Neuronal stem cell (in vitro differentiated cells): ENCODE results near the gene ADGRA1.

Experiments used
- DNase-seq: peaks from one replicate; pipeline ENCODE4 v3.0.0-alpha.2; 2013; ENCODE audit warnings: low spot score
- H2AFZ ChIP-seq: one replicate; pipeline ENCODE4 v1.6.1; 2013; ENCODE audit warnings: mild to moderate bottlenecking, low read length, inconsistent platforms
- H2AK5ac ChIP-seq: 2 replicates; pipeline ENCODE4 v1.6.1; 2013; ENCODE audit warnings: low read depth, mild to moderate bottlenecking, inconsistent platforms, low read length, moderate library complexity, mixed read lengths
- H2BK120ac ChIP-seq: 2 replicates; pipeline ENCODE4 v1.6.1; 2013; ENCODE audit warnings: low read depth, mild to moderate bottlenecking, inconsistent platforms, low read length, moderate library complexity, mixed read lengths
- H2BK12ac ChIP-seq: one replicate; pipeline ENCODE4 v1.6.1; 2013; ENCODE audit warnings: low read length, inconsistent platforms
- H2BK15ac ChIP-seq: 2 replicates; pipeline ENCODE4 v1.6.1; 2013; ENCODE audit warnings: mild to moderate bottlenecking, low read length, inconsistent platforms, mixed read lengths
- H2BK5ac ChIP-seq: one replicate; pipeline ENCODE4 v1.6.1; 2013; ENCODE audit warnings: inconsistent platforms, mild to moderate bottlenecking, low read length, moderate library complexity
- H3K14ac ChIP-seq: one replicate; pipeline ENCODE4 v1.6.1; 2013; ENCODE audit warnings: low read length, inconsistent platforms
- H3K18ac ChIP-seq: 2 replicates; pipeline ENCODE4 v1.6.1; 2013; ENCODE audit warnings: low read length, inconsistent platforms
- H3K23ac ChIP-seq: 2 replicates; pipeline ENCODE4 v1.6.1; 2013; ENCODE audit warnings: low read depth, mild to moderate bottlenecking, mixed read lengths, low read length, inconsistent platforms; ENCODE audit not compliant: poor library complexity
- H3K27ac ChIP-seq: replicated peaks from 3 replicates; pipeline ENCODE4 v1.5.1; 2013; ENCODE audit warnings: low read length, inconsistent platforms
- H3K27me3 ChIP-seq, 3 experiments: 2 replicates each; pipeline ENCODE4 v1.6.1; 2013; ENCODE audit warnings: low read length in 3 of 3, mild to moderate bottlenecking in 2 of 3, inconsistent platforms in 1 of 3, low read depth in 1 of 3, mixed read lengths in 1 of 3, moderate library complexity in 1 of 3; ENCODE audit not compliant: control insufficient read depth in 3 of 3, insufficient read depth in 3 of 3
- H3K36me3 ChIP-seq, 2 donors: replicated peaks in 1 of 2; 2 replicates each; pipeline ENCODE4 v1.6.1; 2013; ENCODE audit warnings: low read length in 2 of 2; ENCODE audit not compliant: control insufficient read depth in 2 of 2, insufficient read depth in 2 of 2
- H3K4ac ChIP-seq: 2 replicates; pipeline ENCODE4 v1.6.1; 2013; ENCODE audit warnings: inconsistent platforms, mild to moderate bottlenecking, low read length, moderate library complexity
- H3K4me1 ChIP-seq, 2 donors: 1 replicate in 1 of 2; 2 replicates in 1 of 2; pipeline ENCODE4 v1.6.1; 2013; ENCODE audit warnings: low read length in 2 of 2, low read depth in 1 of 2; ENCODE audit not compliant: control insufficient read depth in 2 of 2, insufficient read depth in 1 of 2
- H3K4me2 ChIP-seq: one replicate; pipeline ENCODE4 v1.6.1; 2013; ENCODE audit warnings: mild to moderate bottlenecking, low read length, inconsistent platforms; ENCODE audit not compliant: insufficient read depth, poor library complexity, severe bottlenecking
- H3K4me3 ChIP-seq, 2 donors: 2 replicates each; pipeline ENCODE4 v1.5.1; 2013; ENCODE audit warnings: low read length in 2 of 2, mild to moderate bottlenecking in 2 of 2, inconsistent platforms in 1 of 2, moderate library complexity in 1 of 2
- H3K79me1 ChIP-seq: one replicate; pipeline ENCODE4 v1.6.1; 2013; ENCODE audit warnings: low read depth, mild to moderate bottlenecking, inconsistent platforms, low read length, moderate library complexity
- H3K9ac ChIP-seq: one replicate; pipeline ENCODE4 v1.6.1; 2013; ENCODE audit warnings: mild to moderate bottlenecking, low read depth, low read length, inconsistent platforms; ENCODE audit not compliant: poor library complexity
- H3K9me3 ChIP-seq, 2 donors: replicated peaks in 1 of 2; 2 replicates each; pipeline versions ENCODE3 to v1.6.1; 2013; ENCODE audit warnings: low read length in 2 of 2, mild to moderate bottlenecking in 2 of 2, inconsistent platforms in 1 of 2, low read depth in 1 of 2, mixed read lengths in 1 of 2, moderate library complexity in 1 of 2; ENCODE audit not compliant: control insufficient read depth in 2 of 2, insufficient read depth in 1 of 2
- H4K8ac ChIP-seq: one replicate; pipeline ENCODE4 v1.6.1; 2013; ENCODE audit warnings: low read depth, mild to moderate bottlenecking, inconsistent platforms, low read length, moderate library complexity
- H4K91ac ChIP-seq: one replicate; pipeline ENCODE4 v1.6.1; 2013; ENCODE audit warnings: low read length, low read depth, mild to moderate bottlenecking, inconsistent platforms; ENCODE audit not compliant: poor library complexity
- WGBS, 2 donors: extraction: QIAGEN DNeasy Blood & Tissue Kit; methylation state at CpG; one replicate each; pipeline ENCODE4 v1.1.7; 2013; ENCODE audit warnings: missing lambda C conversion rate in 2 of 2, mixed read lengths in 1 of 2; ENCODE audit not compliant: insufficient read length in 2 of 2, insufficient replicate concordance in 1 of 2; ENCODE audit errors: extremely low coverage in 2 of 2; 5-methylcytosine and 5-hydroxymethylcytosine counted together

The ADGRA1 gene

DNA sequence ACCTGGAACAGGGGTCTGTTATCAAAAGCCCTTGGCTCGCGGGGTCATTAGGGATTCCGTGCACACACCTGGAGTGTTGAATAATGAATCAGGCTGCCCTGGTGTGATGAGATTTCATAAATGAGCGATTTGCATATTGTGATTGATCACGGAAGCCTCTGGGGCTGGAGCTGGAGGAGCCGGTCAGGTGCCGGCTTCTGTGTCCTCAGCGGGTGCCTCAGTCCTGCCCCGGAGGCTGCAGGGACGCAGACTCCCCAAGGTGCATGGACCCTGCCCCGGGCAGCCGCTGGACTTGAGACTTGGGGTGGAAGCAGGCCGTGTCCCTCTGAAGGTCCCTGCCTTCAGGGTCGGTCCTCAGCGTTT lies 47.9 kb upstream of the ADGRA1 start:
- no peak overlapping the region for H3K4ac ChIP-seq
- no peaks in the 10 kb centered on the region for H3K9me3 ChIP-seq
- H3K18ac ChIP-seq = peak overlapping the region; percentile 7
- peak overlapping the region; percentile 82 for H3K14ac ChIP-seq
- H3K27me3 ChIP-seq = peaks cover 0 to 52% (median 0%) of the 10 kb centered on the region in 3 experiments
- no peak overlapping the region for H3K4me2 ChIP-seq
- no CpG with 5 or more reads among the region's 15 CpGs for WGBS, 2 donors
- H2BK12ac ChIP-seq = no peak overlapping the region
- no peak overlapping the region for H4K91ac ChIP-seq
- no peak overlapping the region for H3K27ac ChIP-seq
- H3K36me3 ChIP-seq = no peaks in the 10 kb centered on the region
- H2BK120ac ChIP-seq = no peak overlapping the region
- no peak for DNase-seq
- no peak overlapping the region for H2BK5ac ChIP-seq
- H3K4me3 ChIP-seq = no peak overlapping the region
- H3K4me1 ChIP-seq = peaks cover 0 to 2% of the 10 kb centered on the region in 2 donors
- H2BK15ac ChIP-seq = no peak overlapping the region
- H4K8ac ChIP-seq = no peak overlapping the region
- no peak overlapping the region for H3K23ac ChIP-seq
- H2AK5ac ChIP-seq = peak overlapping the region; percentile 89
- H3K9ac ChIP-seq = no peak overlapping the region
- no peaks in the 10 kb centered on the region for H3K79me1 ChIP-seq
- peak overlapping the region; percentile 59 for H2AFZ ChIP-seq

DNA sequence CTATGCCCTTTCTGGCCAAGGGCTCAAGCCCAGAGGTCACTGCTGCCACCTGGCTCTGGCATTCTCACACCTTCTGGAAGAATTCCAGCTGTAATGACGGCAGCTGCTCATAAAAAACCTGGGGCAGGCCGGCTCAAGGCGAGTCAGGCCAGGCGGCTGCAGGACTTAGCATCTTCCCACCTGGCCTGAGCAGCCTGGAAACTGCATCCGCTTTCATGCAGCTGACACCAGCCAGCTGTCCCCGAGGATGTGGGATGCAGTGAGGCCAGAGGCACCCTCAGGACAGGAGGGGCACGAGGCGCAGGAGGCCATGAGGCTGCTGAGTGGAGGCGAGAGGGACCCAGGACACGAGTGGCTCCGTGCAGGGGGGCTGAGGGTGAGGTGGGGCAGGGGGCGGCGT lies 47.5 kb upstream of the ADGRA1 start:
- no CpG with 5 or more reads among the region's 13 CpGs for WGBS, 2 donors
- Histone ChIP-seq H3K4me1 (peaks cover 0 to 4% of the 10 kb centered on the region in 2 donors), H3K4ac (no peak overlapping the region), H2BK15ac (no peak overlapping the region), H3K23ac (no peak overlapping the region), H3K18ac (peak overlapping the region; percentile 64), H3K36me3 (no peaks in the 10 kb centered on the region), H3K27me3 (peaks cover 0 to 52% (median 0%) of the 10 kb centered on the region in 3 experiments), H3K79me1 (no peaks in the 10 kb centered on the region), H2AK5ac (peak overlapping the region; percentile 89), H2BK12ac (no peak overlapping the region), H3K14ac (peak overlapping the region; percentile 82), H4K8ac (peak overlapping the region; percentile 82), H3K9me3 (no peaks in the 10 kb centered on the region), H3K9ac (peak overlapping the region; percentile 53), H2AFZ (no peak overlapping the region), H4K91ac (peak overlapping the region; percentile 89), H3K4me3 (peak overlapping the region in 1 of 2 donors; percentile 57), H3K27ac (no peak overlapping the region), H2BK120ac (no peak overlapping the region), H2BK5ac (no peak overlapping the region), H3K4me2 (no peak overlapping the region)
- no peak for DNase-seq

DNA sequence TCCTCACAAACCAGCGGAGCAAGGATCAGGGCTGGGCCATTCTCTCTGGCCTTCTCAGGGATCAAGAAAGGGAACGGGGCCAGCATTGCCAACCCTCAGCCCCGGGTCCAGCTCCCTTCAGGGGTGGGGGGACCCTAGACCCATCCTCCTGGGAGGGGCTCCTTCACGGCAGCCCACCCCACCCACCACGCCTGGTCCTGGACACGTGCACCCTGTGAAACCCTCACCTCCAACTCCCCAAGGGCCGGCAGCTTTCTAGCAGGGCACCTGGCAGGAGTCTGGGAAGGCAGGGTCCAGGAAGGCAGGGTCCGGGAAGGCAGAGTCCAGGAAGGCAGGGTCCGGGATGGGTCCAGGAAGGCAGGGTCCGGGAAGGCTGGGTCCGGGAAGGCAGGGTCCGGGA lies 46.6 kb upstream of the ADGRA1 start:
- peaks cover 0 to 4% of the 10 kb centered on the region in 2 donors for H3K9me3 ChIP-seq
- peak overlapping the region; percentile 8 for H2BK12ac ChIP-seq
- peak overlapping the region; percentile 40 for H2AK5ac ChIP-seq
- peak overlapping the region; percentile 74 for H3K18ac ChIP-seq
- H3K4me1 ChIP-seq = peaks cover 0 to 11% of the 10 kb centered on the region in 2 donors
- H2AFZ ChIP-seq = no peak overlapping the region
- no peak overlapping the region for H2BK5ac ChIP-seq
- H4K91ac ChIP-seq = no peak overlapping the region
- DNase-seq = no peak
- no peak overlapping the region for H3K9ac ChIP-seq
- H3K27me3 ChIP-seq = peaks cover 0 to 52% (median 0%) of the 10 kb centered on the region in 3 experiments
- no peak overlapping the region for H3K4me2 ChIP-seq
- peaks cover 0 to 2% of the 10 kb centered on the region in 2 donors for H3K36me3 ChIP-seq
- H3K4ac ChIP-seq = no peak overlapping the region
- no CpG with 5 or more reads among the region's 12 CpGs for WGBS, 2 donors
- peak overlapping the region; percentile 66 for H3K14ac ChIP-seq
- H3K23ac ChIP-seq = no peak overlapping the region
- H3K79me1 ChIP-seq = no peaks in the 10 kb centered on the region
- no peak overlapping the region for H3K27ac ChIP-seq
- H2BK15ac ChIP-seq = no peak overlapping the region
- no peak overlapping the region for H4K8ac ChIP-seq
- no peak overlapping the region for H2BK120ac ChIP-seq
- no peak overlapping the region for H3K4me3 ChIP-seq

DNA sequence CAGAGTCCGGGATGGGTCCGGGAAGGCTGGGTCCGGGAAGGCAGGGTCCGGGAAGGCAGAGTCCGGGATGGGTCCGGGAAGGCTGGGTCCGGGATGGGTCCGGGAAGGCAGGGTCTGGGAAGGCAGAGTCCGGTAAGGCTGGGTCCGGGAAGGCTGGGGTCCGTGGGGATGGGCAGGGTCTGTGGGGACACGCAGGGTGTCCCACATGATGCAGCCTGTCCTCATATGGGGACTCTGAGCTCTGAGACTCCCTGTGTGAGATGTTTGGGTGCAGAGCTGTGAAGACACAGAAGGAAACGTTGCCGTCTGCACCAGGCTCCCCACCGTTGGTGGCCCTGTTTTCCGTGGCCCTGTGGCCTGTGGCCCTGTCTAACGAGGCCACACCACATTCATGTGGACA lies 45.7 kb upstream of the ADGRA1 start:
- Histone ChIP-seq H3K79me1 (no peaks in the 10 kb centered on the region), H2AK5ac (peak overlapping the region; percentile 53), H4K91ac (no peak overlapping the region), H3K27ac (no peak overlapping the region), H3K9me3 (peaks cover 0 to 4% of the 10 kb centered on the region in 2 donors), H2BK120ac (no peak overlapping the region), H3K14ac (peak overlapping the region; percentile 71), H2BK12ac (no peak overlapping the region), H3K9ac (peak overlapping the region; percentile 44), H3K23ac (peak overlapping the region; percentile 85), H3K36me3 (peaks cover 0 to 2% of the 10 kb centered on the region in 2 donors), H3K27me3 (peaks cover 0 to 55% (median 0%) of the 10 kb centered on the region in 3 experiments), H2BK5ac (no peak overlapping the region), H3K4me1 (peaks cover 0 to 15% of the 10 kb centered on the region in 2 donors), H3K4me2 (no peak overlapping the region), H2BK15ac (peak overlapping the region; percentile 58), H3K4me3 (no peak overlapping the region), H2AFZ (no peak overlapping the region), H3K4ac (no peak overlapping the region), H4K8ac (no peak overlapping the region), H3K18ac (peak overlapping the region; percentile 76)
- no peak for DNase-seq
- no CpG with 5 or more reads among the region's 17 CpGs for WGBS, 2 donors
